GM12801 (cell line): Measurements from ENCODE around the gene METTL22.

Experiments
- CTCF ChIP-seq: IDR thresholded peaks from one replicate; pipeline ENCODE4 v1.5.1; 2011; ENCODE audit warnings: control low read depth; ENCODE audit not compliant: insufficient read length; ENCODE audit errors: extremely low read depth

Gene METTL22

GRCh38 chr16:8588682-8589056, 32.8 kb upstream of the METTL22 start:
- TF ChIP-seq CTCF = no peak

- TF ChIP-seq CTCF = no peak
Observed at GRCh38 chr16:8589057-8589899, 32.2 kb upstream of the METTL22 start.

- TF ChIP-seq CTCF = no peak
Observed at GRCh38 chr16:8589900-8590688, 31.4 kb upstream of the METTL22 start, which contains the start of gene TMEM114. TSS of gene TMEM114 (minus strand) at chr16:8590511. CDS start at chr16:8589838, 673 bp downstream.

GRCh38 chr16:8590811-8591210, 30.7 kb upstream of the METTL22 start:
- TF ChIP-seq CTCF = no peak

- no peak for TF ChIP-seq CTCF
Observed at GRCh38 chr16:8591451-8591850, 30.0 kb upstream of the METTL22 start.

GRCh38 chr16:8594149-8594666, 27.3 kb upstream of the METTL22 start:
- no peak for TF ChIP-seq CTCF

GRCh38 chr16:8595783-8596182, 25.7 kb upstream of the METTL22 start:
- no peak for TF ChIP-seq CTCF
